ENCODE data around the gene C11orf87.

GRCh38 chr11:109425554-109425953, 3.6 kb downstream of the C11orf87 start:
- TF ChIP-seq CTCF (IDR thresholded peaks at IDR 0.05) (no peak), POLR2AphosphoS5 (IDR thresholded peaks at IDR 0.05) (no peak), POLR2A (IDR thresholded peaks at IDR 0.05) (no peak)

Data from suprapubic skin (tissue), 4 donors.